ENCODE measurements around the gene MIXL1.

DNA sequence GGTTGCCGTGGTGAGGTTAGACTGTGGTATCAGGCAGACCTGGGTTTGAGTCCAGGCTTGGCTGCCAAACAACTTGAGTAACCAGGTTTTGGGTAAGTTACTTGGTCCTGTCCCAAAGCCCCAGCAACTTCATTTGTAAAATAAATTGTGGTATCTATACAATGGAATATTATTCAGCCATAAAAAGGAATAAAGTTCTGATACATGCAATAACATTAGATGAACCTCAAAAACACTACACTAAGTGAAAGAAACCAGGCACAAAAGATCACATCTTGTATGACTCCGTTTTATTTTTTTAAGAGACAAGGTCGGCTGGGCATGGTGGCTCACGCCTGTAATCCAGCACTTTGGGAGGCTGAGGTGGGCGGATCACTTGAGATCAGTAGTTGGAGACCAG, 16.4 kb upstream of the MIXL1 start:
- no peak for TF ChIP-seq EZH2 (IDR thresholded peaks at IDR 0.05; ENCODE audit: insufficient read depth, poor library complexity, severe bottlenecking)
- TF ChIP-seq EZH2phosphoT487 (IDR thresholded peaks at IDR 0.05; ENCODE audit: insufficient read depth, low read depth), result no peak
